ENCODE results near the gene PAX4. TPM values are rescaled to one million over a fixed set of nuclear protein-coding genes. Genes with fewer than 3 reads are reported as not detected.

PAX4 gene
- total and polyA plus RNA-seq, 9 of the 15 experiments (the other 6 are each of a cell fraction or from before 2014, with no cell fraction given): not detected

- no peak for TF ChIP-seq MNT (conservative IDR thresholded peaks at IDR 0.05)
- TF ChIP-seq RHOXF2B (CRISPR knock-in tag; conservative IDR thresholded peaks at IDR 0.05): no peak
- no peak for TF ChIP-seq PRPF4 (IDR thresholded peaks at IDR 0.05; ENCODE audit: insufficient read depth, low read depth, low read length, poor library complexity, severe bottlenecking)
- no peak for TF ChIP-seq ZNF124 (CRISPR knock-in tag; IDR thresholded peaks at IDR 0.05)
- no peak for TF ChIP-seq L3MBTL2 (IDR thresholded peaks at IDR 0.05)
- TF ChIP-seq E2F6 (IDR thresholded peaks at IDR 0.05; ENCODE audit: borderline replicate concordance in 1 of 2, extremely low read depth in 1 of 2, insufficient read depth in 1 of 2, insufficient read length in 1 of 2, low read depth in 1 of 2, low read length in 1 of 2, poor library complexity in 1 of 2, severe bottlenecking in 1 of 2): no peak
- no peak for TF ChIP-seq PURB (CRISPR knock-in tag; IDR thresholded peaks at IDR 0.05; ENCODE audit: low read depth)
- TF ChIP-seq ZNF436 (CRISPR knock-in tag; IDR thresholded peaks at IDR 0.05): no peak
- TF ChIP-seq, protein P1, sequence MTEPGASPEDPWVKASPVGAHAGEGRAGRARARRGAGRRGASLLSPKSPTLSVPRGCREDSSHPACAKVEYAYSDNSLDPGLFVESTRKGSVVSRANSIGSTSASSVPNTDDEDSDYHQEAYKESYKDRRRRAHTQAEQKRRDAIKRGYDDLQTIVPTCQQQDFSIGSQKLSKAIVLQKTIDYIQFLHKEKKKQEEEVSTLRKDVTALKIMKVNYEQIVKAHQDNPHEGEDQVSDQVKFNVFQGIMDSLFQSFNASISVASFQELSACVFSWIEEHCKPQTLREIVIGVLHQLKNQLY (CRISPR knock-in tag; conservative IDR thresholded peaks at IDR 0.05): no peak
- no peak for TF ChIP-seq ZC3H11A (IDR thresholded peaks at IDR 0.05; ENCODE audit: low read depth, low read length)
Observed at GRCh38 chr7:127647636-127648035, 29.7 kb upstream of the PAX4 start (continued).

Measured in K562 (cell line).